SW 1271 (cell line): Measurements from ENCODE around the gene NKX3-2.
A peak's percentile ranks its signal among the peaks of the same experiment; 100 is the strongest.
"Not testable (repeated sequence)": the region's sequence is repeated elsewhere in the genome, so short reads cannot be mapped to it uniquely, and the experiment has no call there.

Experiments used
- DNase-seq, 2 experiments: peaks; one replicate each; lab custom pipeline; 2025; lab: John Stamatoyannopoulos, UW

The NKX3-2 gene

GRCh38 chr4:13543839-13544605 lies at the start of gene NKX3-2:
TSS of gene NKX3-2 (minus strand) at chr4:13544508. CDS start at chr4:13544414, 94 bp downstream.
- DNase-seq: no peak

DNA sequence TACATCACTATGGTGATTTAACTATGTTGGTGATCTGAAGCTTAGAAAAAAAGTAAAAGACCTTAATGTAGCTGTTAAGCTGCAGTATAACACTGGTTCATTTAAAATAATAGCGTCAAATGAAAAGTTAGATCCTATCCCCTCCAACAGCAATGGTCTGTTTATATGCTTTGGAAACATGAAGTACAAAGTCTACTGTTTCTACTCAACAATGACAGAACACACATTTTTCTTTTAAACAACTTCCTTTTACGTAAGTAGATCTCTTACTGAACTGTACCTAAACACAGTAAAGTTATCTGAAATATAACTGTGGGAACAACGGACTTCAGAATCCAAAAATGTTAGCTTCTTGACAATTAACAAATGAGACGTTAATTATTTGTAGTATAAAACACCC lies 47.9 kb upstream of the NKX3-2 start:
- no peak for DNase-seq

GRCh38 chr4:13590766-13591165 lies 46.5 kb upstream of the NKX3-2 start:
- no peak for DNase-seq

DNA sequence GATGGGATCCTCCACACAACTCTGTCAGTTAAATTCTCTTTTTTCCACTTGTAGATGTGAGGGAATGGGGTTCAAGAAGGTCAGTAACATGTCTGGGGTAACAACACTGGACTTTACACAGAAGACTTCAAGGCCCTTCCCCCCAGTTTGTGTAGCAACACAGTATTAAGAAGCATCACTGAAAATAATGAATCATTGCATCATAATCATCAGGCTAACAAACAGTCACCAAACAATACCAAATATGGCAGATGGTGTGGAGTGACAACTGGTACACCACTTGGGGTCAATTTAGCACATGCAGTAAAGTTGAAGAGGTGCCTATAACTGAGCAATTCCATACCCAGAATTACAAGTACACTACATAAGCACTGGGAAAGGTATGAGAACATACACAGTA lies 44.6 kb upstream of the NKX3-2 start:
- DNase-seq: no peak

- DNase-seq: no peak
Measured at GRCh38 chr4:13584481-13584880, 40.2 kb upstream of the NKX3-2 start.

GRCh38 chr4:13580036-13580435 lies 35.7 kb upstream of the NKX3-2 start:
- no peak for DNase-seq

DNA sequence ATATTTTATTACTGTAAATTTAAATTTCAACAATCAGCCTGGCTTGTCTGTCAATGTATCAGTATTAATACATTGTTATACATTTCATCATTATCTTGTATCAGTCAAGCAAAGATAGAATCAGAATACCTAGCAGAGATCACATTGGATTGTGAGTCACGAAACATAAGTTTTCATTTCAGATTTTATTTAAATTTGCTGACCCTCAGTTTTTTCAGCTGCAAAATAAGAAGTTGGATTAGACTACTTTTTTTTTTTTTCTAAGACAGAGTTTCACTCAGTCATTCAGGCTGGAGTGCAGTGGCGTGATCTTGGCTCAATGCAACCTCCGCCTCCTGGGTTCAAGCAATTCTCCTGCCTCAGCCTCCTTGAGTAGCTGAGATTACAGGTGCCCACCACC lies 33.4 kb upstream of the NKX3-2 start:
- DNase-seq: no peak

DNA sequence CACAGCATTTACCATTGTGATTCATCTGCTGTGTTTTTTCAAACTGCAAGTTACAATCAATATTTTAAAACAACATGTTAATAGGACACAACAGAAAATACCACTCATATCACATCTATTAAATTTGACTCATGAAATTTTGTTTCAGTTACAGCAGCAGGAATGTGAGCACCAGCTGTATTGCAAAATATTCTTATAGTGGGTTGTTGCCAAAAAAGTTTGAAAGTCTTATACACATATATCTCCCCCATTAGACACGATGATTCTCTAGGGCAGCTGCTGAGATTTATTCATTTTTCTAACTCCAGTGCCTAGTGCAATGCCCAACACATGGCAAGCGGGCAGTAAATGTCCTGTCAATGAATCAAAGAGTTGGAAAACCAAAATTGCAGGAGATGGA lies 26.6 kb upstream of the NKX3-2 start:
- no peak for DNase-seq

GRCh38 chr4:13567125-13567524 lies 22.8 kb upstream of the NKX3-2 start:
- DNase-seq: no peak

DNA sequence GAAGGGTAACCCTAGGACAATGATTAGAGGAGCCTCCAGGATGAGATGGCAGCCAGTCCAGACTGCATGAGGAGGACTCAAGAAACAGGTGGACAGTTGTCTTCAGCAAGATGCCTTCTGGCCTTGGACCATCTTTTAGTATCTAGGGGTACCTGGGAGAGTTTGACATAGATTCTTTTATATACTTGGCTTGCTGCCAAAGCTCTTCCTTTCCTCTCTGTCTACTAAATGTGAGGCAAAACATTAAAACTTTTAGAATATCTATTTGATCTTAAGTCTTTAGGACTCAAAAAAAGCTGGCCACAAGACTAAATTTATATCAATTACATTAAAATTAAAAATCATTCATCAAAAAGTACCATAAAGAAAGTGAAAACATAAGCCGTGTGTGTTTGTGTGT lies 18.6 kb upstream of the NKX3-2 start:
- no peak for DNase-seq

DNA sequence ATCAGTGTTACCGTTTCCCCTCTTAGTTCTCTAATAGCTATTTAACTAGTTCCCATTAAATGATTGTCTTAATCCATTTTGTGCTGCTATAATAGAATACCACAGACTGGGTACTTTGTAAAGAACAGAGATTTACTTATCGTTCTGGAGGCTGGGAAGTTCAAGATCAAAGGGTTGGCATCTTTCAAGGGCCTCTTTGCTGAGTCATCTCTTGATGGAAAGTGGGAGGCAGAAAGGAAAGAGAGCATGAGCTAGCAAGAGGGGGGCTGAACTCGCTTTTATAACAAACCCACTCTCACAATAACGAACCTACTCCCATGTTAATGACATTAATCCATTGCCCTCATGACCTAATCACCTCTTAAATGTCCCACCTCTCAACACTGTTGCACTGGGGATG lies 17.4 kb upstream of the NKX3-2 start:
- DNase-seq: no peak

DNA sequence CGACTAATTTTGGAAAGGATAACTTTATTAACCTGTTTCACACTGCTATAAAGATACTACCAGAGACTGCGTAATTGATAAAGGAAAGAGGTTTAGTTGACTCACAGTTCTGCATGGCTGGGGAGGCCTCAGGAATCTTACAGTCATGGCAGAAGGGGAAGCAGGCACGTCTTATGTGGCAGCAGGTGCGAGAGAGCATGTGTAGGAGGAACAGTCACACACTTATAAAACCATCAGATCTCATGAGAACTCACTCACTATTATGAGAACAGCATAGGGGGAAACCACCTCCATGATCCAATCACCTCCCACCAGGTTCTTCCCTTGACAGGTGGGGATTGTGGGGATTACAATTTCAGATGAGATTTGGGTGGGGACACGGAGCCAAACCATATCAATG lies 15.8 kb upstream of the NKX3-2 start:
- not testable (repeated sequence) for DNase-seq

GRCh38 chr4:13559413-13559812 lies 15.1 kb upstream of the NKX3-2 start:
- peak; percentile 71 to 92 for DNase-seq

DNA sequence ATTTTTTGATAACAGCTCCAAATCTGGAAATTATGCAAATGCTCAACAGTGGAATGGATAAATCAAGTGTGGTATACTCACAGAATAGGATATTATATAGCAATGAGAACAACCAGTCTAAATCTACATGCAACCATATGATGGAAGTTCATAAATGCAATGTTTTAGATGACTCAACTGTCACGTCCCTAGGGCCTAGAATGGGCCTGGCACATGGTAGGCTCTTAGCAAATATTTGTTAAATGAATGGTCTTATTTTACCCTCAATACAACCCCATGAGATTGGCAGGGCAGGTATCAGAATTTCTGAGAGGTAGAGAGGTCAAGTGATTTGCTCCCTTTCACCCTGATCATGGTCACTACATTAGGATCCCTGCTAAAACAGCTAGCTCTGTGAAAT lies 14.6 kb upstream of the NKX3-2 start:
- no peak for DNase-seq

- DNase-seq: no peak
Measured at GRCh38 chr4:13555325-13555724, 11.0 kb upstream of the NKX3-2 start.

DNA sequence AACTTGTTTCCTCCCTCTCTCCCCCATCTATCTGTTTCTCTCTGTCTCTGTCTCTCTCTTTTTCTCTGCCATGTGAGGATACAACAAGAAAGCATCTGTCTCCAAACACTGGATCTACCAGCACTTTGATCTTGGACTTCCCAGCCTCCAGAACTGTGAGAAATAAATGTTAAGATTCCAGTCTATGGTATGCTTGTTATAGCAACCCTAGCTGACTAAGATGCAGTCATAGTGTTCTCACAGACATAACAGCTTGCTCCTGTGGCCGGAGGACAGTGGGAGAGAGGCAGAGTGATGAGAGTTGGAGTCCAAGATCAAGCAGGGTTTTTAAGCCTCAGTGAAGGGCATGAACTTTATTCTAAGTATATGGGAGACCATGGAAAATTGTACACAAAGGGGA lies 8.8 kb upstream of the NKX3-2 start:
- DNase-seq: no peak

DNA sequence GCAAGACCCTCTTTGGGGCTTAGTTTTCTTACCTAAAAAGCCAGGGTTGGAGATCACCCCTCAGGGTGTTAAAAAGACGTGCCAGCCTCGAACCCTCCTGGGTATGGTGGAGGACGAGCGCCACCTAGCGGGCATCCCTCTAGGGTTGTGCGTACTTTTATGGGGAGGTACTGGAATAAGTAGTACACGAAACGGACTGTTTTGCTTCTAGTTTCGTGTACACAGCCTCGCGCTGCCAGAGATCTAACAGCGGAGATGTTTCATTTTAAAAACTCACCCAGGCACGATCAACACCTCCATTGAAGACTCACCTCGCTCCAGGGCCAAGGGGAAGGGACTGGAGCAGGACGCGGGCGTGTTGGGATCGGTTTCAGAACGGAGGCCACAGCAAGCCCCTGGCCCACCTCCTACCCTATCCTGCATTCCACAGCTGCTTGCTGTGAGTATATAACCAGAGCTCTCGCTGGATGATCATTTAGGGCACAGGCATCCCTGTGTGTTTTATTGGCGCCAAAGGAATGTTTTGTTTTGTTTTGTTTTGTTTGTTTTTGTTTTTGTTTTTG lies 4.8 kb upstream of the NKX3-2 start:
- peak; percentile 5 to 74 for DNase-seq

DNA sequence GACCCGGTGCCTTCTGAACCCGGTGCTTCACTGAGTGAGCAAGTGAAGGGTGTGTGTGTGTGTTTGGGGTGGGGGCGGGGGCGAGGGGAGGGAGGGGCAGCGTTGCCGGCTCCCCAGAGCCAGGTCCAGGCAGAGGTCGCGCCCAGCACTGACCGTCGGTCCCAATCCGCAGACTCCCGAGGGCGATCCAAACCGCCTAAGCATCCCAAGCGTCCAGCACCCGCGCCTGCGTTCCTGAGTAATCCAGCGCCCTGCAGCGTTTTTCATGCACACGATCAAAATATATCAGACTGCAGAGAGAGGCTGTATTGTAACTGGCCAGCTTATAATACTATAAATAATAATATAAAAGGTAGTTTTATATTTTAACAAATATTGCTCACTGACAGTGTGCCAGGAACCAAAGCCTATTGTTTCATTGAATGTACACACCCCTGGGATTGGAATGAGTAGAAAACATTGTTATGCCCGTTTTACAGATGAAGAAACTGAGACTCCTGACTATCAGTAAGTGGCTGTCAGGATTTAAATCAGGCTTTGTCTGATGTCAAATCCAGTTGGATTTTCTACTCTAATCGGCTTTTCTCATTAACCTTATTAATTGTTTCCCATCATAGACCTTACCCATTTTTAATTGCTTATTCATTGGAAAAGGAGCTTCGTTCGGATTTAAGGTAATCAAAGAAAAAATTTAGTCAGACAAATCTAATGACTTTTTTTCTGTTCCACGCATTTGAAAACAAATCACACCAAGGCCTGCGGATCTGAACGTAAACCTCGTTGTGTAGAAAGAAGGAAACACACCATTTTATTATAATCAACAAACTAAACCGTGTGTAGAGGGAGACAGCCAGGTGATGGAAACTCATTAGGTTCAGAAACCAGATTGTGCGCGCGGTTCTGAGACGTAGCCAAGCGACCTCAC lies 4.0 kb upstream of the NKX3-2 start:
- no peak for DNase-seq

DNA sequence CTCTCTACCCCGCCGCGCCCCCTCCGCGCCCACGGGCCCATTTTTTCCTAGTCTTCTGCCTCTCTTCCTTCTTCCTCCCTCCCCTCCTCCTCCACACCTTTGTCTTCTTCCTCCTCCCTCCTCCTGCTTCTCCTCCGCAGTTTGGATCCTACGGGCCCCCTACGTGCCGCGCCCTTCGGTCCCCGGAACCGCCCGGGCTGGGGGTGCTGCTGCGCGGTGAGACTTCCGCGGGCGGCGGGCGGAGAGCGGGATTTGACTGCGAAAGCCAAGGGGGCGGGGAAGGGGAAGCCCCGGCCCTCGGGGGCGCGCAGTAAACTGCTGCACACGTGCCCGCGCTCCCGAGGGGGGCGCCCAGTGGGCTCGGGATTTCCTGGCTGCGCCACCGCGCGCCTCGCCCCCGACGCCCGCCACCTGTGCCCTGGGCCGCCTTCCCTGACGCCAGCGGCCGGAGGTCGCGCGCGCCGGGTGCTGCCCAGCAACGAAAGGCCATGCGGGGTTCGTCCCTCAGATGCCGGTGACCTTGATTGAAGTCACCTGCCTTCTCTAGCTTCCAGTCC lies 3.3 kb upstream of the NKX3-2 start:
- DNase-seq: no peak

DNA sequence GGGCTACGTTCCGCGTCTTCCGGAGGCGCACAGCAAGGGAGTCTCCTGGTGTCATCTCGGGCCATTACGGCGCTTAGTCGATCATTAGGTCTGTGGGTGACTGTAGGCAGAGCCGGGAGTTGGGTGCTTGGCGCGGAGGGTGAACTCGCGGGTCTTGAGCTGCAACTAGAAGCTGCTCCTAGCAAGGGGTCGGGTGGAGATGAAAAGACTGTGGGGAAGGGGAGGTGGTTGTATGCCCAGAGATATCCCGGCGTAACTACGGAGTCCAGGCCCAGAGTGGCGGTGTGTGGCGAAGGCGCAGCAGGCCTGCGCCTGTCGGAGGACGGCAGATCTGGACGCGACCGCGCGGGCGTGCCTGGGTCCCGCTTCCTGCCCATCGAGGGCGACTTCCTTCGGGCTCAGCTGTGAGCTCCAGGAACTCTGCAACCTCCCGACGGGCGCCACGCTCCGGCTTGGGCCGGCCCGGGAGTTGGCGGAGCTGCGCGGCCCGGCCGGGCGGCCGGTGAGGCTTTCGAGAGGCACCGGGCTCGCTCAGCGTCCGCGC lies 2.7 kb upstream of the NKX3-2 start:
- DNase-seq: no peak

DNA sequence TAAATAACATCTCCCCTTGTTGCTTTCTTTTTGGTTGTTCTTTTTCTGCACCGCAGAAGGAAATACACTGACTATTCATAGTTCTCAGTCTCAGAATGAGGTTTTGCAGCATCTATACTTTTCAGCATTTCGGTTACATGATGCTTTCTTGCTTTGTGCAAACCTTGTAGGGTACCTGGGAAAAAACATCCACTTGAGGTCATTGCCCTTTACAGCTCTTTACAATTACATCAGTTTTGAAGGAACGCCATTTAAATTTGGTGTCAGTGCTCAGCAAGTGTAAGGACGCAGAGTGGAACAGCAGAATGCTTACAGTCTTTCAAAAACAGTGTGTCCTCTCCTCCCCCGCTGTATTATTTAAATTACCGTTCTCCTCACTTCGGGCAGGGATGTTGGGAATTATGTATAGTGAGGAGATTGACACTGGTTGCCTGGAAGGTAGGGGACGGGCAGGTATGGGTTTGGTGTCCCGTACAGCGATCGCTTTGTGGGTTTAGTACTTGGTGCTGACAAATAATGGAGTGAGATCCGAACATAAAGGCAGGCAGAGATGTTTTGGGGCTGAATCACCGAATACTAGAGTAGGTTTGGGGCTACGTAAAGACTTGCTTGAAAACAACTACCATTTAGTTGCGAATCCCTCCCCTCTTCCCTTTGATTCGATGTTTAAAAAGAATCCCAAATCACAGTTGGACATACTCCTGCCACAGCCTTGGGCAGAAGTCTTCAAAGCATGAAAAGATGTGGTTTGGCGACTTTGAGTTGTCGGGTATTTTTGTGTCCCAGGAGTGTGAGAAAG lies 2.0 kb upstream of the NKX3-2 start:
- DNase-seq: no peak
